ENCODE data around the gene TPBG.

- TF ChIP-seq YY1 (IDR thresholded peaks at IDR 0.05; ENCODE audit: insufficient read depth, insufficient read length), result no peak
- TF ChIP-seq ZNF274 (IDR thresholded peaks at IDR 0.05; ENCODE audit: low read depth, low read length), result no peak
- no peak for TF ChIP-seq SUZ12 (IDR thresholded peaks at IDR 0.05; ENCODE audit: extremely low read depth, insufficient read depth, insufficient read length)
These were observed 15.5 kb upstream of the TPBG start for GRCh38 chr6:82348130-82348529.
